ENCODE measurements around the gene MAP2K5.

GRCh38 chr15:67534360-67534759 lies 8.1 kb upstream of the MAP2K5 start:
- no peak for TF ChIP-seq POLR2AphosphoS5 (IDR thresholded peaks at IDR 0.05; ENCODE audit: borderline replicate concordance, low read depth, low read length)
- TF ChIP-seq EZH2 (IDR thresholded peaks at IDR 0.05), result no peak
- no peak for TF ChIP-seq FOXP2 (optimal IDR thresholded peaks at IDR 0.05; ENCODE audit: control extremely low read depth, extremely low read length, insufficient read depth)

Data from SK-N-MC (cell line).